Right atrium auricular region (tissue), 2 donors: ENCODE data around the gene DNAJC15. TPM values are rescaled to one million over a fixed set of nuclear protein-coding genes. Genes with fewer than 3 reads are reported as not detected.

ENCODE experiments used
- DNase-seq: peaks from one replicate; pipeline ENCODE4 v3.0.0-alpha.2; 2019; ENCODE audit warnings: low spot score
- H3K27ac ChIP-seq, 2 donors: fragments of 200-600 bp; sonication (generic); 1 replicate in 1 of 2; 2 replicates in 1 of 2; pipeline ENCODE4 v1.5.1; 2016 to 2019
- H3K27me3 ChIP-seq, 2 donors: fragments of 200-600 bp; sonication (generic); one replicate each; pipeline versions ENCODE4 v1.5.1 to v1.6.0; 2017 to 2019
- H3K36me3 ChIP-seq: fragments of 200-600 bp; sonication (generic); one replicate; pipeline ENCODE4 v1.5.1; 2016
- H3K4me1 ChIP-seq, 2 donors: fragments of 200-600 bp; sonication (generic); one replicate each; pipeline versions ENCODE4 v1.5.1 to v1.6.0; 2017 to 2019
- H3K4me3 ChIP-seq, 2 donors: fragments of 200-600 bp; sonication (generic); 1 replicate in 1 of 2; 2 replicates in 1 of 2; pipeline ENCODE4 v1.5.1; 2017 to 2019; ENCODE audit warnings: mild to moderate bottlenecking in 1 of 2, moderate library complexity in 1 of 2
- H3K9me3 ChIP-seq, 2 donors: fragments of 200-600 bp; sonication (generic); one replicate each; pipeline ENCODE4 v1.5.1; 2019
- CTCF ChIP-seq, 2 donors: fragments of 200-600 bp; sonication (generic); IDR thresholded peaks; one replicate each; pipeline ENCODE4 v1.5.1; 2019; ENCODE audit warnings: antibody characterized with exemption in 2 of 2
- total RNA-seq, 2 donors: library from RNA; depleted of rRNA; stranded (reverse); fragments of >200 nt; gene quantifications; one replicate each; pipeline ENCODE4 v1.1.0, GENCODE V29; 2016

Gene DNAJC15
- total RNA-seq, 2 donors from 2014 or later = 10.8 to 14.0 TPM

GRCh38 chr13:43126420-43126819, 103.0 kb downstream of the DNAJC15 start:
- Histone ChIP-seq H3K27me3 (no peaks in the 10 kb centered on the region), H3K9me3 (no peaks in the 10 kb centered on the region), H3K4me1 (peaks cover 0 to 19% of the 10 kb centered on the region in 2 donors), H3K36me3 (no peaks in the 10 kb centered on the region), H3K4me3 (no peak overlapping the region), H3K27ac (no peak overlapping the region)
- TF ChIP-seq CTCF (IDR thresholded peaks at IDR 0.05) = no peak
- no peak for DNase-seq

- Histone ChIP-seq H3K4me1 (peaks cover 0 to 19% of the 10 kb centered on the region in 2 donors), H3K27ac (peak overlapping the region; percentile 46 to 68), H3K4me3 (no peak overlapping the region), H3K27me3 (no peaks in the 10 kb centered on the region), H3K9me3 (no peaks in the 10 kb centered on the region), H3K36me3 (no peaks in the 10 kb centered on the region)
- DNase-seq = no peak
- no peak for TF ChIP-seq CTCF (IDR thresholded peaks at IDR 0.05)
Observed at GRCh38 chr13:43127103-43127798, 103.9 kb downstream of the DNAJC15 start.

- no peak for TF ChIP-seq CTCF (IDR thresholded peaks at IDR 0.05)
- DNase-seq = no peak
- H3K9me3 ChIP-seq = no peaks in the 10 kb centered on the region
- no peak overlapping the region for H3K4me3 ChIP-seq
- peaks cover 0 to 19% of the 10 kb centered on the region in 2 donors for H3K4me1 ChIP-seq
- no peaks in the 10 kb centered on the region for H3K27me3 ChIP-seq
- peak overlapping the region; percentile 46 to 68 for H3K27ac ChIP-seq
- no peaks in the 10 kb centered on the region for H3K36me3 ChIP-seq
Observed at GRCh38 chr13:43127827-43128226, 104.4 kb downstream of the DNAJC15 start.

- no peak for DNase-seq
- TF ChIP-seq CTCF (IDR thresholded peaks at IDR 0.05) = no peak
- H3K9me3 ChIP-seq = no peaks in the 10 kb centered on the region
- no peaks in the 10 kb centered on the region for H3K36me3 ChIP-seq
- peaks cover 0 to 19% of the 10 kb centered on the region in 2 donors for H3K4me1 ChIP-seq
- H3K27me3 ChIP-seq = no peaks in the 10 kb centered on the region
- peak overlapping the region in 1 of 2 donors; percentile 22 for H3K4me3 ChIP-seq
- peak overlapping the region in 1 of 2 donors; percentile 68 for H3K27ac ChIP-seq
Observed at GRCh38 chr13:43128504-43128961, 105.1 kb downstream of the DNAJC15 start.

- no peak overlapping the region for H3K4me3 ChIP-seq
- H3K36me3 ChIP-seq = no peaks in the 10 kb centered on the region
- H3K27ac ChIP-seq = no peak overlapping the region
- DNase-seq = no peak
- H3K4me1 ChIP-seq = peaks cover 0 to 19% of the 10 kb centered on the region in 2 donors
- TF ChIP-seq CTCF (IDR thresholded peaks at IDR 0.05) = no peak
- H3K9me3 ChIP-seq = no peaks in the 10 kb centered on the region
- no peaks in the 10 kb centered on the region for H3K27me3 ChIP-seq
Observed at GRCh38 chr13:43129066-43129465, 105.7 kb downstream of the DNAJC15 start.
